ENCODE measurements around the gene NBPF3.

DNA sequence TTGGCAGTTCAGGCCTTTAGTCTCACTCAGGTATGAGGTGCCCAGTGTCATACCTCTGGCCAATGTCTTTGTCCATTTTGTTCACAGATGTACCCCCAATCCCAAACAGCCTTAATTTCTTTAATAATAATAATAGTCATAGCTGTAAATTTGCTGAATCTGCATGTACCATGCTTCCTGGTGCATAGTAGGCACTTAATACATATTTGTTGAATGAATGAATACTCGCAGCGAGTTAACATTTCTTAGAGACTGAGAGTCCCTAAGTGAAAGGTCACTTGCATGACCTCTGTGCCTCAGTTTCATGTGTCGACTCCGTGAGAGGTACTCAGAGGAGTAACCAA, 81.8 kb downstream of the NBPF3 start:
- TF ChIP-seq, protein P1, sequence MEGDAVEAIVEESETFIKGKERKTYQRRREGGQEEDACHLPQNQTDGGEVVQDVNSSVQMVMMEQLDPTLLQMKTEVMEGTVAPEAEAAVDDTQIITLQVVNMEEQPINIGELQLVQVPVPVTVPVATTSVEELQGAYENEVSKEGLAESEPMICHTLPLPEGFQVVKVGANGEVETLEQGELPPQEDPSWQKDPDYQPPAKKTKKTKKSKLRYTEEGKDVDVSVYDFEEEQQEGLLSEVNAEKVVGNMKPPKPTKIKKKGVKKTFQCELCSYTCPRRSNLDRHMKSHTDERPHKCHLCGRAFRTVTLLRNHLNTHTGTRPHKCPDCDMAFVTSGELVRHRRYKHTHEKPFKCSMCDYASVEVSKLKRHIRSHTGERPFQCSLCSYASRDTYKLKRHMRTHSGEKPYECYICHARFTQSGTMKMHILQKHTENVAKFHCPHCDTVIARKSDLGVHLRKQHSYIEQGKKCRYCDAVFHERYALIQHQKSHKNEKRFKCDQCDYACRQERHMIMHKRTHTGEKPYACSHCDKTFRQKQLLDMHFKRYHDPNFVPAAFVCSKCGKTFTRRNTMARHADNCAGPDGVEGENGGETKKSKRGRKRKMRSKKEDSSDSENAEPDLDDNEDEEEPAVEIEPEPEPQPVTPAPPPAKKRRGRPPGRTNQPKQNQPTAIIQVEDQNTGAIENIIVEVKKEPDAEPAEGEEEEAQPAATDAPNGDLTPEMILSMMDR (IDR thresholded peaks at IDR 0.05): no peak
- no peak for TF ChIP-seq POLR2A (IDR thresholded peaks at IDR 0.05)
- no peak for TF ChIP-seq POLR2AphosphoS5 (IDR thresholded peaks at IDR 0.05)
- no peak for TF ChIP-seq EP300 (IDR thresholded peaks at IDR 0.05)

All from gastroesophageal sphincter (tissue), 3 donors.